ENCODE data around the gene CES4A.

DNA sequence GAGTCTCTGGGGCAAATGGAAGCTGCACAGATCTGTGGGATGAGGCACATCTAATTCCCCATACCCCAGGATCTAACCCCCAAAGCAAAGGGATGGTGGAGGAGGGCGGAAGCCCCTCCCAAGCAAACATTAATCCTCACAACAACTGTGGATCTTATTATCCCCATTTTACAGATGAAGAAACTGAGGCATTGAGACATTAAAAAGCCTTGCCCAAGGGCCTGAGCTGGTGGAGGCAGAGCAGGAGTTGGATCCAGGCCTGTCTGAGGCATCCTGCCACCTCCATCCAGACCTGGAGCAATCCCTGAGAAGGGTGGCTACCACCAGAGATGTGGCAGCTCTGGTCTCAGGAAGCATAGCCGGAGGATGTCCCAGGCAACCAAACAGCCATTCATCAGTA lies 22.9 kb downstream of the CES4A start:
- TF ChIP-seq ZNF274 (IDR thresholded peaks at IDR 0.05; ENCODE audit: low read depth, low read length), result no peak
- no peak for TF ChIP-seq YY1 (IDR thresholded peaks at IDR 0.05; ENCODE audit: insufficient read depth, insufficient read length)
